ENCODE measurements around the gene SPRR1A.

Gene SPRR1A

GRCh38 chr1:153028766-153029165 lies 44.9 kb downstream of the SPRR1A start:
- TF ChIP-seq CTCF (IDR thresholded peaks at IDR 0.05), result no peak
- intact Hi-C loops (cut with DNase I; ENCODE audit: low total_unique reads), result no loop called here
- H3K27me3 ChIP-seq, result no peaks in the 10 kb centered on the region
- no peak overlapping the region for H3K27ac ChIP-seq
- no peak overlapping the region for H3K4me3 ChIP-seq
- H3K4me1 ChIP-seq, result no peaks in the 10 kb centered on the region
- H3K36me3 ChIP-seq, result no peaks in the 10 kb centered on the region
- DNase-seq, result no peak
- H3K9me3 ChIP-seq, result no peaks in the 10 kb centered on the region

GRCh38 chr1:153030895-153031294 lies 47.0 kb downstream of the SPRR1A start, which contains the start of gene SPRR1B:
Gene SPRR1B (plus strand): TSS chr1:153031203. CDS start chr1:153032346, 1,143 bp downstream.
- Histone ChIP-seq H3K4me3 (no peak within 1 kb of the TSS), H3K27me3 (no peaks in the 10 kb centered on the region), H3K27ac (no peak within 1 kb of the TSS), H3K36me3 (no peaks in the 10 kb centered on the region), H3K9me3 (no peaks in the 10 kb centered on the region), H3K4me1 (no peaks in the 10 kb centered on the region)
- intact Hi-C loops (cut with DNase I; ENCODE audit: low total_unique reads), result no loop called here
- no peak for DNase-seq
- no peak for TF ChIP-seq CTCF (IDR thresholded peaks at IDR 0.05)

GRCh38 chr1:153032073-153032472 lies 48.2 kb downstream of the SPRR1A start:
- no peak for DNase-seq
- Histone ChIP-seq H3K9me3 (no peaks in the 10 kb centered on the region), H3K27me3 (no peaks in the 10 kb centered on the region), H3K36me3 (no peaks in the 10 kb centered on the region), H3K4me3 (no peak overlapping the region), H3K27ac (no peak overlapping the region), H3K4me1 (no peaks in the 10 kb centered on the region)
- intact Hi-C loops (cut with DNase I; ENCODE audit: low total_unique reads), result no loop called here
- no peak for TF ChIP-seq CTCF (IDR thresholded peaks at IDR 0.05)

- Histone ChIP-seq H3K4me3 (no peak overlapping the region), H3K27me3 (no peaks in the 10 kb centered on the region), H3K27ac (no peak overlapping the region), H3K4me1 (no peaks in the 10 kb centered on the region), H3K36me3 (no peaks in the 10 kb centered on the region), H3K9me3 (no peaks in the 10 kb centered on the region)
- intact Hi-C loops (cut with DNase I; ENCODE audit: low total_unique reads), result no loop called here
- TF ChIP-seq CTCF (IDR thresholded peaks at IDR 0.05), result no peak
- no peak for DNase-seq
Observed at GRCh38 chr1:153032677-153033308, 48.9 kb downstream of the SPRR1A start.

- no peaks in the 10 kb centered on the region for H3K4me1 ChIP-seq
- TF ChIP-seq CTCF (IDR thresholded peaks at IDR 0.05), result no peak
- H3K4me3 ChIP-seq, result no peak overlapping the region
- DNase-seq, result no peak
- H3K27ac ChIP-seq, result no peak overlapping the region
- H3K9me3 ChIP-seq, result no peaks in the 10 kb centered on the region
- H3K27me3 ChIP-seq, result no peaks in the 10 kb centered on the region
- intact Hi-C loops (cut with DNase I; ENCODE audit: low total_unique reads), result no loop called here
- no peaks in the 10 kb centered on the region for H3K36me3 ChIP-seq
Observed at GRCh38 chr1:153035211-153035610, 51.3 kb downstream of the SPRR1A start.
